MM.1S (cell line): ENCODE results near the gene VEZF1.
A peak's percentile ranks its signal among the peaks of the same experiment; 100 is the strongest.

ENCODE experiments used
- CTCF ChIP-seq: fragments of 300-600 bp; sonication (generic); IDR thresholded peaks from 2 replicates; pipeline ENCODE4 v1.5.1; 2016; ENCODE audit warnings: antibody characterized with exemption, low read length, mixed read lengths
- EZH2 ChIP-seq: fragments of 300-600 bp; sonication (generic); optimal IDR thresholded peaks from 2 replicates; pipeline ENCODE3; 2017; ENCODE audit warnings: low read depth, mild to moderate bottlenecking, antibody characterized with exemption, low read length, mixed read lengths
- EZH2phosphoT487 ChIP-seq: fragments of 300-600 bp; sonication (generic); IDR thresholded peaks from 2 replicates; pipeline ENCODE4 v1.6.1; 2018; ENCODE audit warnings: antibody characterized with exemption, low read length

- TF ChIP-seq CTCF: no peak
- peak; percentile 92 for TF ChIP-seq EZH2
- no peak for TF ChIP-seq EZH2phosphoT487
Measured at GRCh38 chr17:57954397-57955182, 33.5 kb downstream of the VEZF1 start.
